Measurements from ENCODE around the gene PTEN.

The PTEN gene

DNA sequence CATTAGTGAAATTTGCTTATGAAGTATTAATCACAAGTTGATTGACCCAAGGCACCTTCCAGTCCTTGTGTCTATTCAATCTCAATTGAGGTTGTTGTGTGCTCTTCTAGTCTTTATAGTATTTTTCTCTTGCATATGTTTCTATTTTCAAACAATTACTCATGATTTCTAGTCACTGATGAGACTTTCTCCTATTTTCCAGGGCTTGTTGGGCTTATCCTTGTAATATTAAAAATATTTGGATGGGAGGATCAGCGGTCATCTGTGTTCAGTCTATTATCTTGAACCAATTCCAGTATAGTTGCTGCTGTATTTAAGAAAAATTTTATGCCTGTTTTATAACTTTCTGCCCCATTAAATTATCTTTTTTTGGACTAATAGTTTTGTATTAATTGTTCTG, 154.4 kb downstream of the PTEN start:
- Histone ChIP-seq H3K36me3 (ENCODE audit: insufficient read depth, low read length) (no peaks in the 10 kb centered on the region), H4K20me1 (ENCODE audit: insufficient read depth, low read length, poor library complexity, severe bottlenecking) (no peaks in the 10 kb centered on the region), H3K4me2 (ENCODE audit: low read depth, low read length, poor library complexity, severe bottlenecking) (no peak overlapping the region), H3K79me2 (ENCODE audit: insufficient read depth, low read length) (no peaks in the 10 kb centered on the region), H3K4me1 (ENCODE audit: insufficient read depth, low read length, poor library complexity, severe bottlenecking) (no peaks in the 10 kb centered on the region), H2AFZ (ENCODE audit: low read length) (no peak overlapping the region), H3K9ac (ENCODE audit: low read depth, low read length, poor library complexity, severe bottlenecking) (no peak overlapping the region), H3K27me3 (ENCODE audit: insufficient read depth, low read length, poor library complexity, severe bottlenecking) (no peaks in the 10 kb centered on the region), H3F3A (ENCODE audit: low read depth) (no peaks in the 10 kb centered on the region), H3K9me2 (replicated peaks; ENCODE audit: low read depth, low read length) (no peaks in the 10 kb centered on the region), H3K9me3 (ENCODE audit: insufficient read depth, low read depth, low read length) (no peaks in the 10 kb centered on the region), H3K4me3 (ENCODE audit: low read length, poor library complexity, severe bottlenecking) (no peak overlapping the region)
- no peak for TF ChIP-seq EZH2phosphoT487 (IDR thresholded peaks at IDR 0.05; ENCODE audit: borderline replicate concordance)
- TF ChIP-seq, protein P1, sequence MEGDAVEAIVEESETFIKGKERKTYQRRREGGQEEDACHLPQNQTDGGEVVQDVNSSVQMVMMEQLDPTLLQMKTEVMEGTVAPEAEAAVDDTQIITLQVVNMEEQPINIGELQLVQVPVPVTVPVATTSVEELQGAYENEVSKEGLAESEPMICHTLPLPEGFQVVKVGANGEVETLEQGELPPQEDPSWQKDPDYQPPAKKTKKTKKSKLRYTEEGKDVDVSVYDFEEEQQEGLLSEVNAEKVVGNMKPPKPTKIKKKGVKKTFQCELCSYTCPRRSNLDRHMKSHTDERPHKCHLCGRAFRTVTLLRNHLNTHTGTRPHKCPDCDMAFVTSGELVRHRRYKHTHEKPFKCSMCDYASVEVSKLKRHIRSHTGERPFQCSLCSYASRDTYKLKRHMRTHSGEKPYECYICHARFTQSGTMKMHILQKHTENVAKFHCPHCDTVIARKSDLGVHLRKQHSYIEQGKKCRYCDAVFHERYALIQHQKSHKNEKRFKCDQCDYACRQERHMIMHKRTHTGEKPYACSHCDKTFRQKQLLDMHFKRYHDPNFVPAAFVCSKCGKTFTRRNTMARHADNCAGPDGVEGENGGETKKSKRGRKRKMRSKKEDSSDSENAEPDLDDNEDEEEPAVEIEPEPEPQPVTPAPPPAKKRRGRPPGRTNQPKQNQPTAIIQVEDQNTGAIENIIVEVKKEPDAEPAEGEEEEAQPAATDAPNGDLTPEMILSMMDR (conservative IDR thresholded peaks at IDR 0.05; ENCODE audit: low read length): no peak

DNA sequence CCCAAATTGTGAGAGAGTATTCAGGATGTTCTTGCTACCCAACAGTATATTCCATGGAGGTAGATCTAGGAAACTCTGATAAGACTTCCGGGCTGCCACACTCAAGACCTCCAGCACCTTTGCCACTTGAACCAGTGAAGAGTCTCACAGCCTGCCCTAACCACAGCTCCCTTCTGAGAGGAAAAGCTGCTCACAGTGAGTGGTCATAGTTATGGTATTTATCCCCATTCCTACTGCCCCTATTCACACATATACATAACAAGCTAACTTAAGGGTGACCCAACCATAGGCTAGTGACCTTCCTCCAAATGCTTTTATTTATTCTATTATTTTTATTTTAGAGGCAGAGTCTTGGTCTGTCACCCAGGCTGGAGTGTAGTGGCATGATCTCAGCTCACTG, 156.3 kb downstream of the PTEN start:
- Histone ChIP-seq H3F3A (ENCODE audit: low read depth) (no peaks in the 10 kb centered on the region), H3K9me3 (ENCODE audit: insufficient read depth, low read depth, low read length) (no peaks in the 10 kb centered on the region), H3K4me2 (ENCODE audit: low read depth, low read length, poor library complexity, severe bottlenecking) (no peak overlapping the region), H3K9ac (ENCODE audit: low read depth, low read length, poor library complexity, severe bottlenecking) (no peak overlapping the region), H3K4me3 (ENCODE audit: low read length, poor library complexity, severe bottlenecking) (no peak overlapping the region), H2AFZ (ENCODE audit: low read length) (no peak overlapping the region), H3K36me3 (ENCODE audit: insufficient read depth, low read length) (no peaks in the 10 kb centered on the region), H3K9me2 (replicated peaks; ENCODE audit: low read depth, low read length) (no peaks in the 10 kb centered on the region), H3K79me2 (ENCODE audit: insufficient read depth, low read length) (no peaks in the 10 kb centered on the region), H4K20me1 (ENCODE audit: insufficient read depth, low read length, poor library complexity, severe bottlenecking) (no peaks in the 10 kb centered on the region), H3K27me3 (ENCODE audit: insufficient read depth, low read length, poor library complexity, severe bottlenecking) (no peaks in the 10 kb centered on the region), H3K4me1 (ENCODE audit: insufficient read depth, low read length, poor library complexity, severe bottlenecking) (no peaks in the 10 kb centered on the region)
- no peak for TF ChIP-seq EZH2phosphoT487 (IDR thresholded peaks at IDR 0.05; ENCODE audit: borderline replicate concordance)
- TF ChIP-seq, protein P1 (conservative IDR thresholded peaks at IDR 0.05; ENCODE audit: low read length): no peak
